ENCODE data around the gene SERTAD1.
"Not testable (repeated sequence)": the region's sequence is repeated elsewhere in the genome, so short reads cannot be mapped to it uniquely, and the experiment has no call there.

The SERTAD1 gene

GRCh38 chr19:40425450-40426287, at the start of gene SERTAD1:
Gene SERTAD1 (minus strand): TSS chr19:40425992. CDS start chr19:40423546, 2,446 bp downstream.
- peak; percentile 100 for DNase-seq (ENCODE audit: low read depth in 1 of 2, low spot score in 1 of 2)

- DNase-seq (ENCODE audit: low read depth in 1 of 2, low spot score in 1 of 2): no peak
Measured at GRCh38 chr19:40474737-40475136, 48.9 kb upstream of the SERTAD1 start.

GRCh38 chr19:40472516-40472915, 46.7 kb upstream of the SERTAD1 start:
- no peak for DNase-seq (ENCODE audit: low read depth in 1 of 2, low spot score in 1 of 2)

- DNase-seq (ENCODE audit: low read depth in 1 of 2, low spot score in 1 of 2): no peak
Measured at GRCh38 chr19:40471111-40471510, 45.3 kb upstream of the SERTAD1 start.

- no peak for DNase-seq (ENCODE audit: low read depth in 1 of 2, low spot score in 1 of 2)
Measured at GRCh38 chr19:40469011-40469410, 43.2 kb upstream of the SERTAD1 start.

- DNase-seq (ENCODE audit: low read depth in 1 of 2, low spot score in 1 of 2): no peak
Measured at GRCh38 chr19:40466985-40467734, 41.4 kb upstream of the SERTAD1 start, which contains the start of gene SPTBN4. Gene SPTBN4 (plus strand): TSS chr19:40467001. CDS start chr19:40472622, 5,621 bp downstream.

- peak; percentile 57 to 64 for DNase-seq (ENCODE audit: low read depth in 1 of 2, low spot score in 1 of 2)
Measured at GRCh38 chr19:40466219-40466984, 40.6 kb upstream of the SERTAD1 start.

- peak; percentile 99 for DNase-seq (ENCODE audit: low read depth in 1 of 2, low spot score in 1 of 2)
Measured at GRCh38 chr19:40465557-40466218, 39.9 kb upstream of the SERTAD1 start, which contains the start of gene BLVRB. Gene BLVRB (minus strand): TSS chr19:40465745. CDS start chr19:40465688, 57 bp downstream.

- DNase-seq (ENCODE audit: low read depth in 1 of 2, low spot score in 1 of 2): no peak
Measured at GRCh38 chr19:40465025-40465556, 39.3 kb upstream of the SERTAD1 start.

- peak; percentile 48 to 63 for DNase-seq (ENCODE audit: low read depth in 1 of 2, low spot score in 1 of 2)
Measured at GRCh38 chr19:40464059-40465024, 38.5 kb upstream of the SERTAD1 start.

GRCh38 chr19:40463587-40464037, 37.8 kb upstream of the SERTAD1 start:
- not testable (repeated sequence) for DNase-seq (ENCODE audit: low read depth in 1 of 2, low spot score in 1 of 2)

GRCh38 chr19:40461669-40462221, 36.0 kb upstream of the SERTAD1 start:
- no peak for DNase-seq (ENCODE audit: low read depth in 1 of 2, low spot score in 1 of 2)

- DNase-seq (ENCODE audit: low read depth in 1 of 2, low spot score in 1 of 2): no peak
Measured at GRCh38 chr19:40460185-40460584, 34.4 kb upstream of the SERTAD1 start.

GRCh38 chr19:40458597-40458974, 32.8 kb upstream of the SERTAD1 start:
- DNase-seq (ENCODE audit: low read depth in 1 of 2, low spot score in 1 of 2): no peak

GRCh38 chr19:40457953-40458596, 32.3 kb upstream of the SERTAD1 start:
- DNase-seq (ENCODE audit: low read depth in 1 of 2, low spot score in 1 of 2): no peak

- DNase-seq (ENCODE audit: low read depth in 1 of 2, low spot score in 1 of 2): no peak
Measured at GRCh38 chr19:40457048-40457447, 31.3 kb upstream of the SERTAD1 start.

- DNase-seq (ENCODE audit: low read depth in 1 of 2, low spot score in 1 of 2): not testable (repeated sequence)
Measured at GRCh38 chr19:40453943-40454342, 28.2 kb upstream of the SERTAD1 start.

GRCh38 chr19:40453151-40453735, 27.5 kb upstream of the SERTAD1 start:
- DNase-seq (ENCODE audit: low read depth in 1 of 2, low spot score in 1 of 2): no peak

All from activated CD4-positive, alpha-beta T cell treated with anti-CD3 and anti-CD28 coated beads, Interleukin-2, amount 50 U/mL, for 24 hours (primary cell).